H1 (cell line): ENCODE measurements around the gene ACTR2. TPM values are rescaled to one million over a fixed set of nuclear protein-coding genes. Genes with fewer than 3 reads are reported as not detected.

Experiments used
- FOSL1 ChIP-seq: IDR thresholded peaks from 2 replicates; pipeline ENCODE4 v1.6.1; 2011; ENCODE audit warnings: mild to moderate bottlenecking, low read depth, low read length, moderate library complexity; ENCODE audit not compliant: insufficient read depth
- polyA plus RNA-seq, 7 experiments: library from polyadenylated mRNA; depleted of rRNA in 3 of 7; stranded (reverse) in 5 of 7; unstranded in 2 of 7; fragments of >200 nt in 5 of 7; fragments of 200-250 nt in 2 of 7; gene quantifications; 1 replicate in 5 of 7; 2 replicates in 1 of 7; 4 replicates in 1 of 7; pipeline versions ENCODE4 v1.2.1 to v1.2.3, GENCODE V29; 2011 to 2013; ENCODE audit warnings: missing spikeins in 2 of 7, mixed read lengths in 2 of 7
- total RNA-seq: library from RNA; stranded (reverse); fragmentation: NEBNext Ultra II Directional; extraction: Animal tissue kit (Norgen Biotek cat#: 25700); gene quantifications from 2 replicates; pipeline ENCODE4 v1.2.1, GENCODE V29; 2021

ACTR2 gene
- total and polyA plus RNA-seq, 2 of the 8 experiments (the other 6 are each of a cell fraction or from before 2014, with no cell fraction given): 28.3 to 171 TPM

- TF ChIP-seq FOSL1: no peak
Observed at GRCh38 chr2:65299246-65299645, 71.6 kb downstream of the ACTR2 start (continued).
